Stimulated activated CD4-positive, alpha-beta T cell treated with anti-CD3 and anti-CD28 coated beads, Interleukin-4, amount 100 ng/mL, for 48 hours (primary cell): Measurements from ENCODE around the gene HDAC4.

ENCODE experiments used
- DNase-seq, 2 donors: peaks; one replicate each; pipeline ENCODE4 v3.0.0-alpha.2; 2020; ENCODE audit warnings: low read depth in 2 of 2

HDAC4 gene

DNA sequence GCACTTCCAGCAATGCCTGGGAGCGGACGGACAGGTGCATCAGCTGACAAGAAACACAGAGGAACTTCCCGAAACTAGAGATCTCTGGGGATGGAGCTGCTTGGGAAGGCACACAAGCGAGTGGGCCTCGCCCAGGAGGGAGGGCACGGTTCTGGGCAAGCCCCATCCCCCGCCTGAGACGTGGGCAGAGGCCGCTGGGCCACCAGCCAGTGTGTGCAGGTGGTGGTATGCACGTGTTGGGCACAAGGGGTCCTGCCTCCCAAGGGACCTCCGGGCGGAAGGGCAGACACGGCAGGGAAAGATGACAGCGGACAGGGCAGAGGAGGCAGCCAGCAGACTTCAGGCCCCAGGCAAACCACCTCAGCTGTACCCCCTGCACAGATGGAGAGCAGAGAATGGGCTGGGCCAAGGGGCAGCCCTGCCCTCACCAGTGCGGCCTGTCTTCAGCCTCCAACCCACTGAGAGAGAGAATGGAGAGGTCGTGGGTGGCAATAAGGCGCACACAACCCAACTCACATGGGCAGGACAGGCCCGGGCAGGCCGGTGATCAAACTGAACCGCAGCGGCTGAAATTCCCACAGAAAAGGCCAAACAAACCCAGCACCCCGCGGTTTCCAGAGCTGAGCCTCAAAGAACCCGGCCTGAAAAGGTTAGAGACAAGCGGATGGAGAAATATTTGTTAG, 51.2 kb downstream of the HDAC4 start:
- no peak for DNase-seq

DNA sequence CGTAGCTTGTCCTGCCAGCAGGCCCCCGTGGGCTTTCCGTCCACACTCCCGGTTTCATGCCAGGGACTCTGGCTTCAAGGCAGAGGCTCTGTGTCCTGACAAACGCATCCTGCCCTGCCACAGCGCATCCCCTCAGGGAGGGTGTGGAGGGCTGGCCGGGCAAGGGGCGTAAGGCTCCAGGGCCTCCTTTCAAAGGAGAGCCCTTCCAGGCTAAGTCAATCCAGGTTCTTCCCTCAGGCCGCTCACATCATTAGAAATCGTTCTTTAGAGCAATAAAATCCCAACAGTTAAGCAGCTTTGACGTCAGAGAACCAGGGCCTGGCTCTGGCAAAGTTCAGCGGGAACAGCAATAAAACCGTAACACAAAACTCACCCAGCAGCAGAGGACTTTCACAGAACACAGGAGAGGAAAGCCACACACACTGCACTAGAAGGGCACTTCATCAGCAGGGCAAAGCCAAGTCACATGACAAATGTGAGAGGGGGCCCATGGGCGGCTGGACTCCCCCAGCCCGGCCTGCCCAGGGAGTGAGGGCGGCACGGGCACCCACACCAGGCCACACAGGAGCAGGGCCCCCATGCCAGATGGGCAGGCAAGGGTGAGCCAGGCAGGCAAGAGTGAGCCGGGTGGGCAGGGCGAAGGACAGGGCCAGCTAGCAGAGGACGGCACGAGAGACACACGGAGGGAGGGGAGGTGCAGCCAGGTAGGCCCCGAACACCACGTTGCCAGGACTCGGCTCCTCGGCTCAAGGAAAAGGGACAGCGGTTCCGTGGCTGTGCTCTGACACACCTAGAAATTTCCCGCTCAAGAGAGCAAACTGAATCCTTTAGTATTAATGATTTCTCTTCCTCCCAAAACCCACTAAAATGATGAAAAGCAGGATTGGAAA, 52.0 kb downstream of the HDAC4 start:
- no peak for DNase-seq

DNA sequence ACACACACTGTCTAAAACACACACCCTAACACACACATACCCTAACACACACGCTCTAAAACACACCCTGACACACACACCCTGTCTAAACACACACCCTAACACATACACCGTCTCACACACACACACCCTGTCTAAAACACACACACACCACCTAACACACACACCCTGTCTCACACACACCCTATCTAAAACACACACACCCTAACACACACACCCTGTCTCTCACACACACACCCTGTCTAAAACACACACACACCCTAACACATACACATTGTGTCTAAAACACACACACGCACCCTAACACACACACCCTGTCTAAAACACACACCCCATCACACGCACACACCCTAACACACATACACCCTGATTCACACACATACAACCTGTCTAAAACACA, 54.1 kb downstream of the HDAC4 start:
- no peak for DNase-seq

DNA sequence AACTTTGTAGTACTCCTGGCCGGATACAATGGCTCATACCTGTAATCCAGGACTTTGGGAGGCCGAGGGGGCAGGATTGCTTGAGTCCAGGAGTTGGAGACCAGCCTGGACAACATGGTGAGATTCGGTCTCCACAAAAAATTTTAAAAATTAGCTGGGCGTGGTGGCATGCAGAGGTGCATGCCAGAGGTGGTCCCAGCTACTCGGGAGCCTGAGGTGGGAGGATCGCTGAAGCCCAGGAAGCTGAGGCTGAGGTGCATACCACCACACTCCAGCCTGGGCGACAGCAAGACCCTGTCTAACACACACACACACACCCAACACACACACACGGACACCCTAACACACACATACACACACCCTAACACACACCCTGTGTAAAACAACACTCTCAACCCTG, 55.6 kb downstream of the HDAC4 start:
- DNase-seq, result no peak

DNA sequence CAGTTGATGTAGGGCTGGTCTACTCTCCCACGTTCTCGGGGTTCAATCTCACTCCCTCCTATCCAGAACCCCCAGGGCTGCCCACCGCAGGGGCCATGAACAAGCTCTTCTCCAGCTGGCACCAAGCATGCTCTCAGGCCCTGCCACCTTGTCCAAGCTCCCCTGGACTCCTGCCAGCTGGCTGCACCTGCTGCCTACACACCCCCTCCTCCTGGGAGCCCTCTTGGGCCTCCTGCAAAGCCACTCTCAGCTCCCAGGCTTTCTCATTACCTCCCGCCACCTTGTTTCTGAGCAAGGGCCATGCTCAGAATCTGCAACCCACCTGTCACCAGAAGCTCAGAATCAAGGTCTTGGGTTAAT, 56.0 kb downstream of the HDAC4 start:
- no peak for DNase-seq

DNA sequence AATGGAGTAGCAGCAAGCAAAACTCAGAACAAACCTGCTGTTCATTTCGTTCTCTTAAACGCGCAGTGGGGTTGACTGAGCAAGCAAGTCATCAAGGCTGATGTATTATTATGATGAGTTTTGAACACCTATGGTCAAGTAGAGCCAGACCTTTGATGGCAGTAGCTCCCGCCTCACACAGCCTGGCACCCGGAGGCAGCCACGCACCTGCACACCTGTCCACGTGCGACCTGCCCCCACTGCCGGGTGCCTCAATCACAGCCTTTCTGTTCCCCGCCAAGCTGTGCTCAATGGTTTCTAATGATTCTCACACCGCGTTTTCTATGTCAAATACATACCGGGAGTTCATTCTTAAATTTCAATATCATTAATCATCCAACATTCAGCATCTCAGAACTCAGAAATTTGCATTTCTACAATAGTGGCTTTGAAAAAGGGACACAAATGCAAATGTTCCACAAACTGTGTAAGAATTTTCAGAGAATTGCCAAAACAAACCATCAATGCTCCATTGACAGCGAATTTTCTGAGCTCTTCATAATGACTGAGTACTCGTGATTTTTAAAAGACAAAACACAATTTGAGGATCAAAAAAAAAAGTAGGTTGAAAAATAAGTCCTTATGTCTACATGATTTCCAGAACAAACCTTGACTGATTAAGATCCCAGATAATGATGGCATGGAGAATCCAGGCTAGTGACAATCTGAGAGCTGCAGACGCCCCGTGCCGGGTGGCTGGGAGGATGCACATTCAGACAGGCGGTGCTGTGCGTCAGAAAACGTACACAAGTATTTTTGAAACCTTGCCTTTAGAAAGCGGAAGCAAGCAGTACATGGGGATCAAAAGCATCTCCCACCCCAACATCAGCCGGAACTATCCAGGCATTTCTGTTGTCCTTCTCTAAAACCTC, 56.6 kb downstream of the HDAC4 start:
- DNase-seq, result no peak

DNA sequence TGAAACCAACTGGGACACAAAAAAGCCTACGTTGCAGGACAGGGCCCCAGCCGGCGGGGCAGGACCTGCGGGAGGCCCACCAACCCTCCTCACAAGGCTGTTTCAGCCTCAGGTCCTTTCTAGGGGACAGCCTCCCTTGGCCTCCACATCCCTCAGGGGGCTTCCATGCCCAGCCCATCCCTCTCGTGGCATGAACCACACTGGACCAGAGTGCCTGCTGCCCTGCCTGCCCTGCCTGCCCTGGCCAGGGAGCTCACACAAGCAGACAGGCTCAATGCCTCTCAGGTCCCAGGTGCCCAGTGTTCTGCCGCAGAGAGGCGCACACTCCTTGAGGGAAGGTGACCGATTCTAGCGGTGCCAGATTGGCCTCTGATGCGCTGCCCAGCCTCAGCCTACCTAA, 57.4 kb downstream of the HDAC4 start:
- DNase-seq, result no peak

DNA sequence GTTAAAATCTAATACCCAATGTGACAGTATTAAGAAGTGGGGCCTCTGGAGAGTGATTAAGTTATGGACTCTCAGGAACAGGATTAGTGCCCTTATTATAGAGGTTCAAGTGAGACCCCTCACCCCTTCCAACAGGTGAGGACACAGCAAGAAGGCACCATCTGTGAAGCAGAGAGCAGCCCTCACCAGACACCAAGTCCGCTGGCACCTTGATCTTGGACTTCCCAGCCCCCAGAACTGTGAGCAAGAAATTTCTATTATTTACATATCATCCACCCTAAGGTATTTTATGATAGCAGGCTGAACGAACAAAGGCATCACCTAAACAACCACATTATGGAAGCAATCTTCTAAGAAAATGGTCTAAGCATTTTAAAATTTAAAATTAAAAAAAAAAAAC, 59.0 kb downstream of the HDAC4 start:
- DNase-seq, result no peak

DNA sequence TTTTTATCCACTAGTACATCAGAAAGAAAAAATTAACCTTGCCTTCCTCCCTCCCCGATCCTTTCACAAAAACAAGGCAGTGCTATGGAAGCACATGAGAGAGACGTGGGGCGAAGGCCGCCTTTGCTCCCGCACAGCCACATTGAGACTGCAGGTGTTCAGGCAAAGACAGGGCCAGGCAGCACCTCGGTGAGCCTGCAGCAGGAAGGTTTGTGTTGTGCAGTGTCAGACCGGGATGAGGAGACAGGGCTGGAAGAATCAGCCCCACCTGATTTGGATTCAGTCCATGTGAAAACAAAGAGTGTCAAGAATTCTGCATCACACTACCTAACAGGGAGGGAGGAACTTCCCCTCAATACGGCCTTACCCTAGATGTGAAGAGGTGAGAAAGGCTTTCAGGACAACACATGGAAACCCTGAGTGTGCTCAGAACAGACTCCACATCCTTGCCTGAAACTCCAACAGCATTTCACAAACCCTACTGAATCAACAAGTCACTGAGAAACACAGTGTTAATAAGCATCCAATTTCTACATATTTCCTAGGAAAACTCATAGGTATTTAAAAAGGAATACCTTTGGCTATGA, 59.6 kb downstream of the HDAC4 start:
- no peak for DNase-seq

DNA sequence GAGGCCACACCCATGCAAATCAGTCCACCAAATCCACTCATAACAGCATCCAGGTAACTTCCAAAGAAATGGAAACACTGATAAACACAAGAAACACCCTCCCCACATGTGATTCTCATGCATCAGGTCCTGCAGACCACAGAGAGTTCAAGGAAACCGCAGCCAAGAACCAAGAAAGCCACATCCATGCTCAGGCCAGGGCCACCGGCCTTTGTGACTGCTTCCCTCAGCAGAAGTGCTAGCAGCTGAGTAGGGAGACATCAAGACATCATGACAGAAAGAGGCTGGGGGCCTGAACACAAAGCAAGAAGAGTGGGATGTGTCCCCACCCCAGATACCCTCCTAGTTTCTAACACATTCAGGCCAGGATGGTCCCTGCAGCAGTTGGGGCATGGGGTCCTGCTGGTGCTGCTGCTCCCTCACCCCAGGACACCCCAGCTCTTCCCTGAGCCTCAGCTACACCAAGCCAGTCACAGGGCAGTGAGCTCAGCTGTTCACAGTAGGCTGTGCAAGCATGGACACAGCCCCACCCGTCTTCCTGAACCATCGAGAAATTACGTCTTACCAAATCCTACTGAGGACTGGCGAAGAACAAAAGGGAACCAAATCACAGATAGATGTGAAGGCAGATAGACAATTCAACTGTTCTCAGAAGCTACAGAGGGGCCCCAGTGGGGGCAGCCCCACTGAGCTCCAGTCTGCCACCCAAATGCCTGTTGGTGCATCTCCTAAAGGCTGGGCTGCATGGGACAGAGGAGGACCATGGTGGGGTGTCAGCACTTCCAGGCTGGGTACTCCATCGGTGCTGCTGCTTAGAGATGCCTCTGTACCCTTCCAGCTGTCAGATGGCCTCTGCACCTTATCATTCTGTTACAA, 60.9 kb downstream of the HDAC4 start:
- DNase-seq, result no peak

DNA sequence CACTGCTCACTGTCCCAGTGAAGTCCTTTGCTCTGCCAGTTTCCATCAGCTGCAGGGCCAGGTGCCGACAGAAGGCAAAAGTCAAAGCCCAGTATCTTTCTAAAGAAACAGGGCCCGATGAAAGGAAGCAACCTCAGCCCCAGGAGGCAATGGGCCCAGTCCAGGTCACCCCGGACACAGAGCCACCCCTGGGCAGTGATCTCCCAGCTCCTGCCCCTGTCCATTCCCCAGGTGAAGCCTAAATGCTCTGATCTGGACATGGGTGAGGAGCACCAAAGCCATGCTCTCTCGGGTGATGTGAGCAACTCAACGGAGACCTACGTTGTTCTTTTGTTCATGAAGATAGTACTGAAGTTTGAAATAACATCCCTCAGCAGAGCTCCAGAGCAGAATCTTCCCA, 61.6 kb downstream of the HDAC4 start:
- DNase-seq, result no peak

DNA sequence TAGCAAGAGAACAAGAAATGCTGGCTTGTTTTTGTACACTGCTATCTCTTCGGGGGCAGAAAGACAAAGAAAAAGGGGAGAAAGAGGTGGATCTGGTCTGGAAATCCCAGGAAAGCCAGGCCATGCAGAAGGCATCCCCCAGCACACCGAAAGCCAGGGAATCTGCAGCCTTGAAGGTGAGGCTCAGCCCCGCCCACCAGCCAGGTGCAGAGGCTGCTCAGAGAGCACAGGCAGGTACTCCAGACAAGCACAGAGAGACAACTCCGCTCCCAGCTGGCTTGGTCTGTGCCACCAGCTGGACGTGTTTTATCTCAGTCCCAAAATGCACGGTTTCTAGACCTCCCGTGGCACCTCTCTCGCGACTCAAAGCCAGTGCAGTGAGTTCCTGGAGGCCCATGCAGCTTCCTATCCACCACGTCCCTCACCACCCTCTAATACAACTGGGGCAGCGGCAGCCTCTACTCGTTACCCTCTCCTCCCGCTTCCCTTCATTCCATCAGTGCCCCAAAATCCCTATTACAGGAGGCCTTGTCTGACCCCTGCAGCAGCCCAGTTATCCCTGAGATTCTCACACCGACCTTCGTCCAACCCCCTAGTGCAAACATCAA, 62.8 kb downstream of the HDAC4 start:
- no peak for DNase-seq

DNA sequence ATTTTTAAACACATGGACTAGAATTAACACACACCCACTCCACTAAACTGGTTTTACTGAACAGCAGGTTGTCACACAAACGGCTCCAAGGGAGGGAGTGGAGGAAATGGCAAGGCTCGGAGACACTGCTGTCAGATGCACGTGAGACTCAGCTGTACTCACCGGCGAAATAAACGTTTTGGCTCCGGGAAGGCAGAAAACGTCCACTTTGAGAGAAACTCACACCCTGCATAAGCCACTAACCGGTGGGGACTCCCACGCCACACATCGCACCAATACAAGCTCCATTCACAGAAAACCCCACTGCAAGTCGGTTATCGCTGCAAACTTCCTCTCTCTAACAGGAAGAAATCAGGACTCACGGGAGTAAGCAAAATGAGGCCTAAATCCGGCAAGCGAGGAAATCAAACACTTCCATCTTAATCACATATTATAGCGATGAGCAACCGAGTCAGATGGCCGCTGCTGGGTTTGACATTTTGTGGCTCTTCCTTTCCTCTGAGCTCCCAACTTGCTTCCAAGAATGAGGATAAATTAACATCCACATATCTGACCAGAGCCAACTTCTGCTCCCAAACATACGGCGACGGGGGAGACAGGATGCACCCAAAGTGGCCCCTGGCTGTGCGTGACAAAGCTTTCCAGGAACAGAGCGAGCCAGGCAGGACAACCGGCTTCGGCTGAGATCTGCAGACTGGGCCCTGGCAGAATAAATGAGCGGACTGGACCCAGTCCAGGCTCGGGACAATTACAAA, 63.5 kb downstream of the HDAC4 start:
- no peak for DNase-seq

DNA sequence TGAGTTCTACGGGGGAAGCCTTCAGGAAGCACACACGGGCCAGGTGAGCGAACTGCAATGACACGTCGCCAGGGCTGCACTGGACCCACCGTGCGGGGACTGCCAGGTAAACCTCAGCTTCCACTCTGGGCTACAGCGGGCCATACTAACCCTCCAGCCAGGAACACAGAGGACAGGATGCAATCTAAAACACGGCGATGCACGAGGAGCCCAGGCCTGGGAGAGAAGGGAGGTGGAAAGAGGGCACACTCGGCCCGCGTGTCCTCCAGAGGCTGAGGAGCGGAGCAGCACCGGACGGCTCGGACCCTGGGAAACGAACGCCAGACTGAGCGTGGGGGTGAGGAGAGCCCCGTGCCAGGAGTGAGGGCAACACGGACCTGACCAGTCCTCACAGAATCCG, 69.3 kb downstream of the HDAC4 start:
- no peak for DNase-seq

DNA sequence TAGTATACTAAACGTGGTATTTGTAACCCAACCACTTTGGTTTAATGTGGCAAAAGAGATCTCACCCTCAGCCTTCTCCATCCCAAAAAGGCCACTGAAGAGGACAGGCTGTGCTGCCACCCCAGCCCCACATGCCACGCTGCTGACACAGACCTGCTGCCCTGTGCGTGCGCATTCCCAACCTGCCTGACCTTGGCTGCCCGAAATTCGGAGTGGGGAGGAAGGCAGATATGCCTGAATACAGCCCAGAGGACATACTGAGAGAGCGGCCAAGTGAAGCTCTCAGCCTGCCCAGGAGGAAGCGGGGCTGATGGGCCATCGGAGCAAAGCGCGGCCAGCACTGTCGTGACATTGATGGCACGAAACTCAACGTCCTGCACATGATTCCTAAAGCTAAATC, 70.0 kb downstream of the HDAC4 start:
- no peak for DNase-seq

DNA sequence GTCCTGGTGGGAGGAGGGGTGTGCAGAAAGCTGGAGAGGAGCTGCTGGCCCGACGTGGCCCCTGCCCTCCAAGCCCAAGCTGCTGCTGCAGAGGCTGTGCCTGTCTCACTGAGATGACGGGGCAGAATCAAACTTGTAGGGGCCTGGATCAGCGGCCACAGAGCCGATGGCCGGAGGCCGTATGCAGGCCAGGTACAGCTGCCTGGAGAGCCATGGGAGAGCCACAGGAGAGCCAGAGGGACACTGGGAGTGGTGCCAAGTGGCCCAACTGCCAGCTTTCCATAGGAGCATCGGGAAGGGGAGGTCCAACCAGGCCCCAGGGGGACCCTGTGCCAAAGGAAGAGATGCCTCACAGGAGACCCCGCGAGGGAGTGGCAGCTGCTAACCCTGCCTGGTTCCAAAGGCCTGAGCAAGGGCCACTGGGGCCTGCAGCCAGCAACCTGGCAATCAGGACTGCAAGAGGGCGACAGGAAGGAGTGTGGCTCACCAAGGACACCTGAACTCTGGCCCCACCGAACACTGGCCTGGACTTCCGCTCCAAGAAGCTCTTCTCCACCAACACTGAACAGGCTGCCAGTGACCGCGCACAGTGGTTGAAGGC, 70.7 kb downstream of the HDAC4 start:
- no peak for DNase-seq

DNA sequence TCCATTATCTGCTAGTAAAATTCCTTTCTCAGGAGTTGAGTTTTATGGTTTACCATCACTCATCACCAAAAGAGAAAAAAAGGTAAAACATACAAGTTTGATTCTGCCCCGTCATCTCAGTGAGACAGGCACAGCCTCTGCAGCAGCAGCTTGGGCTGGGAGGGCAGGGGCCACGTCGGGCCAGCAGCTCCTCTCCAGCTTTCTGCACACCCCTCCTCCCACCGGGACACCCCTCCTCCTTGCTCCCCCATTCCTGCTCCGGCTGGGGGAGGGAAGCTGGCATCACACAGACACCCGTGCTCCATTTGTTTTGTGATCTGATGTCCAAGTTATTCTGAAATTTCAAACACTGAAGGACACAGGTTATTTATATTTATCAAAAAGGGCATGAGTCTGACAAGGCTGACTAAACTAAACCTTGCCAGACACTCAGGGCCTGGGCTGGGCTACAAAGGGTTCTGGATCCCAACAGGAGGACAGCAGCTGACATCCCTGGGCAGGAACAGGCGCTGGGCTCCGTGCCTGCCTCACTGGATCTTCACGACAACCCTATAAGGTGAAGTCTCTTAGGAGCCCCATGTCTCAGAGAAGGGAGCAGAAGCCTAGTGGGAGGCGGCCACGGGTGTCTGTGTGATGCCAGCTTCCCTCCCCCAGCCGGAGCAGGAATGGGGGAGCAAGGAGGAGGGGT, 71.4 kb downstream of the HDAC4 start:
- no peak for DNase-seq

DNA sequence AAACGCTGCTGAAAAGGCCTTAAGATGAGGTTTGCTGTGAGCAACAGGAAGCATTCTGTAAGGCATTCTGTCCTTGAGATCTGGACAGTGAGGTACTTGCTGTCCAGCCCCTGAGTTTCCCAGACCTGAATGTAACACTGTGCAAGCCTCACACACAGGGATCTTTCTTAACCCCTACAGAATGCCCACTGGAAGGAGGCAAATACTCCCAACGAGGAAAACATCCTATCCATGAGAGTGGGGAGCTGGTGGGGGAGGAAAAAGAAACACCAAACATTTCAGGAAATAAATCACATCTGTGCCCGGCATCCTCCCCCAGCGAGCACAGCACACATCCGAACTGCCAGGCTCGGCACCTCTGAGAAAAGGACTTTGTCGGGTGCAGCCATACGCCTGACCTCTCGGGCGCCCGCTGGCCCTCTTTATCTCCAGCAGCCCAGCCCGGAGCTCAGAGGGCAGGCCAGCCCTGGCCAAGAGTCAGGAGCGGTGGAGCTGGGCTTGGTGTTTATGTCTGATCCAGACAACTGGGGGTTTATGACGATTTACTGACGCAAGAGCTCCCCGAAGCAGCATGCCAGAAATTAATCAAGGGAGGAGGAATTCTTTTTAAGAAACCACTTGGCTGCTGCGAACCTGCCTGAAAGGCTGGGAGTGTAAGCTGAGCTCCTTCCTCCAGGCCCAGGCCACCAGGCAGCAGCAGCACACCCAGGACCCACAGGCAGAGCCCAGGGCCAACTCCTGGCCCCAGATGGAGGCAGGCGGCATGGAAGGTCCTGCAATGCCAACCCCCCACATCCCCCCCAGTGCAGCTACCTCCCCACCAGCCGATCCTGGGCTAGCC, 72.2 kb downstream of the HDAC4 start:
- no peak for DNase-seq
